Daoy (cell line): Measurements from ENCODE around the gene MGRN1. TPM values are rescaled to one million over a fixed set of nuclear protein-coding genes. Genes with fewer than 3 reads are reported as not detected.

Experiments
- DNase-seq: peaks from one replicate; pipeline ENCODE4 v3.0.0-alpha.2; 2015; ENCODE audit warnings: low read depth
- total RNA-seq: library from RNA; depleted of rRNA; stranded (reverse); fragments of >200 nt; shearing (Covaris generic); gene quantifications from 2 replicates; pipeline ENCODE4 v1.2.3, GENCODE V29; 2014

The MGRN1 gene
- total RNA-seq, 1 experiment from 2014 or later = 8.4 TPM

- DNase-seq = no peak
Observed at GRCh38 chr16:4604401-4604800, 20.2 kb upstream of the MGRN1 start.

GRCh38 chr16:4606354-4606753 lies 18.3 kb upstream of the MGRN1 start:
- no peak for DNase-seq

GRCh38 chr16:4607841-4608703 lies 16.6 kb upstream of the MGRN1 start:
- DNase-seq = no peak

GRCh38 chr16:4608704-4608980 lies 16.0 kb upstream of the MGRN1 start:
- no peak for DNase-seq

GRCh38 chr16:4609200-4610010 lies 15.2 kb upstream of the MGRN1 start:
- DNase-seq = no peak

- DNase-seq = no peak
Observed at GRCh38 chr16:4610011-4611005, 14.3 kb upstream of the MGRN1 start.

- no peak for DNase-seq
Observed at GRCh38 chr16:4611337-4612021, 13.1 kb upstream of the MGRN1 start.

- DNase-seq = no peak
Observed at GRCh38 chr16:4612474-4612931, 12.1 kb upstream of the MGRN1 start.

GRCh38 chr16:4612977-4613635 lies 11.5 kb upstream of the MGRN1 start:
- no peak for DNase-seq

- peak; percentile 56 for DNase-seq
Observed at GRCh38 chr16:4613636-4614570, 10.7 kb upstream of the MGRN1 start.

GRCh38 chr16:4614571-4615383 lies 9.8 kb upstream of the MGRN1 start, which contains the start of gene UBALD1:
UBALD1 (minus strand) TSS chr16:4614888; CDS start chr16:4614797, 91 bp downstream.
- peak; percentile 89 for DNase-seq

GRCh38 chr16:4615384-4616046 lies 9.1 kb upstream of the MGRN1 start:
- no peak for DNase-seq

GRCh38 chr16:4616047-4616811 lies 8.4 kb upstream of the MGRN1 start:
- DNase-seq = peak; percentile 99

- DNase-seq = no peak
Observed at GRCh38 chr16:4617880-4618279, 6.7 kb upstream of the MGRN1 start.

GRCh38 chr16:4618645-4619418 lies 5.8 kb upstream of the MGRN1 start:
- no peak for DNase-seq

GRCh38 chr16:4623593-4623992 lies 1.0 kb upstream of the MGRN1 start:
- DNase-seq = no peak
